ENCODE measurements around the gene KDM4C.
A peak's percentile ranks its signal among the peaks of the same experiment; 100 is the strongest.
"Not testable (repeated sequence)": the region's sequence is repeated elsewhere in the genome, so short reads cannot be mapped to it uniquely, and the experiment has no call there.

The KDM4C gene

GRCh38 chr9:6780690-6781089 is 22.9 kb downstream of the KDM4C start:
- Mint-ChIP-seq H3K27ac (no peak overlapping the region), H3K4me3 (no peak overlapping the region)

GRCh38 chr9:6781476-6781875 is 23.7 kb downstream of the KDM4C start:
- Mint-ChIP-seq H3K36me3 (no peaks in the 10 kb centered on the region), H3K27ac (no peak overlapping the region), H3K4me1 (ENCODE audit: low read depth) (peaks cover 83% of the 10 kb centered on the region), H3K27me3 (no peaks in the 10 kb centered on the region), H3K9me3 (ENCODE audit: low read depth) (no peaks in the 10 kb centered on the region), H3K4me3 (no peak overlapping the region)

More at GRCh38 chr9:6780690-6781089, 22.9 kb downstream of the KDM4C start:
- H3K9me3 Mint-ChIP-seq (ENCODE audit: low read depth): no peaks in the 10 kb centered on the region
- no peaks in the 10 kb centered on the region for H3K36me3 Mint-ChIP-seq
- H3K4me1 Mint-ChIP-seq (ENCODE audit: low read depth): peaks cover 83% of the 10 kb centered on the region
- no peaks in the 10 kb centered on the region for H3K27me3 Mint-ChIP-seq

- H3K36me3 Mint-ChIP-seq: no peaks in the 10 kb centered on the region
- H3K27ac Mint-ChIP-seq: no peak overlapping the region
- peaks cover 79% of the 10 kb centered on the region for H3K4me1 Mint-ChIP-seq (ENCODE audit: low read depth)
- H3K4me3 Mint-ChIP-seq: peak overlapping the region; percentile 11
- no peaks in the 10 kb centered on the region for H3K9me3 Mint-ChIP-seq (ENCODE audit: low read depth)
- H3K27me3 Mint-ChIP-seq: no peaks in the 10 kb centered on the region
Measured at GRCh38 chr9:6782345-6782744, 24.6 kb downstream of the KDM4C start.

- Mint-ChIP-seq H3K9me3 (ENCODE audit: low read depth) (no peaks in the 10 kb centered on the region), H3K27ac (peak overlapping the region; percentile 72), H3K27me3 (no peaks in the 10 kb centered on the region), H3K4me1 (ENCODE audit: low read depth) (peaks cover 80% of the 10 kb centered on the region), H3K4me3 (peak overlapping the region; percentile 11), H3K36me3 (no peaks in the 10 kb centered on the region)
Measured at GRCh38 chr9:6782981-6783380, 25.2 kb downstream of the KDM4C start.

GRCh38 chr9:6783753-6784152 is 26.0 kb downstream of the KDM4C start:
- Mint-ChIP-seq H3K4me3 (peak overlapping the region; percentile 57), H3K36me3 (no peaks in the 10 kb centered on the region), H3K27me3 (no peaks in the 10 kb centered on the region), H3K4me1 (ENCODE audit: low read depth) (peaks cover 86% of the 10 kb centered on the region), H3K9me3 (ENCODE audit: low read depth) (no peaks in the 10 kb centered on the region), H3K27ac (peak overlapping the region; percentile 72)

GRCh38 chr9:6785682-6786081 is 27.9 kb downstream of the KDM4C start:
- Mint-ChIP-seq H3K27me3 (no peaks in the 10 kb centered on the region), H3K4me1 (ENCODE audit: low read depth) (peaks cover 75% of the 10 kb centered on the region)

GRCh38 chr9:6787793-6788161 is 30.0 kb downstream of the KDM4C start:
- no peaks in the 10 kb centered on the region for H3K36me3 Mint-ChIP-seq
- no peak overlapping the region for H3K4me3 Mint-ChIP-seq
- H3K27me3 Mint-ChIP-seq: no peaks in the 10 kb centered on the region
- H3K27ac Mint-ChIP-seq: no peak overlapping the region
- peaks cover 61% of the 10 kb centered on the region for H3K4me1 Mint-ChIP-seq (ENCODE audit: low read depth)
- H3K9me3 Mint-ChIP-seq (ENCODE audit: low read depth): no peaks in the 10 kb centered on the region

More at GRCh38 chr9:6785682-6786081, 27.9 kb downstream of the KDM4C start:
- Mint-ChIP-seq H3K9me3 (ENCODE audit: low read depth) (no peaks in the 10 kb centered on the region), H3K4me3 (no peak overlapping the region), H3K27ac (no peak overlapping the region), H3K36me3 (no peaks in the 10 kb centered on the region)

GRCh38 chr9:6788162-6789016 is 30.6 kb downstream of the KDM4C start:
- H3K27me3 Mint-ChIP-seq: no peaks in the 10 kb centered on the region
- H3K9me3 Mint-ChIP-seq (ENCODE audit: low read depth): no peaks in the 10 kb centered on the region
- no peaks in the 10 kb centered on the region for H3K36me3 Mint-ChIP-seq
- peak overlapping the region; percentile 22 for H3K27ac Mint-ChIP-seq
- H3K4me1 Mint-ChIP-seq (ENCODE audit: low read depth): peaks cover 55% of the 10 kb centered on the region
- no peak overlapping the region for H3K4me3 Mint-ChIP-seq

GRCh38 chr9:6789017-6789338 is 31.2 kb downstream of the KDM4C start:
- H3K4me3 Mint-ChIP-seq; H3K36me3 Mint-ChIP-seq; H3K27ac Mint-ChIP-seq; H3K27me3 Mint-ChIP-seq; H3K9me3 Mint-ChIP-seq (ENCODE audit: low read depth): not testable (repeated sequence)
- H3K4me1 Mint-ChIP-seq (ENCODE audit: low read depth): peaks cover 49% of the 10 kb centered on the region

- H3K4me1 Mint-ChIP-seq (ENCODE audit: low read depth): peaks cover 32% of the 10 kb centered on the region
- H3K9me3 Mint-ChIP-seq (ENCODE audit: low read depth): no peaks in the 10 kb centered on the region
- no peak overlapping the region for H3K4me3 Mint-ChIP-seq
- no peaks in the 10 kb centered on the region for H3K27me3 Mint-ChIP-seq
- H3K27ac Mint-ChIP-seq: peak overlapping the region; percentile 80
- peaks cover 8% of the 10 kb centered on the region for H3K36me3 Mint-ChIP-seq
Measured at GRCh38 chr9:6790866-6791265, 33.1 kb downstream of the KDM4C start.

GRCh38 chr9:6793203-6793602 is 35.4 kb downstream of the KDM4C start:
- no peak overlapping the region for H3K27ac Mint-ChIP-seq
- no peak overlapping the region for H3K4me3 Mint-ChIP-seq
- no peaks in the 10 kb centered on the region for H3K27me3 Mint-ChIP-seq
- H3K4me1 Mint-ChIP-seq (ENCODE audit: low read depth): peaks cover 15% of the 10 kb centered on the region
- peaks cover 16% of the 10 kb centered on the region for H3K36me3 Mint-ChIP-seq
- H3K9me3 Mint-ChIP-seq (ENCODE audit: low read depth): no peaks in the 10 kb centered on the region

- Mint-ChIP-seq H3K9me3 (ENCODE audit: low read depth) (no peaks in the 10 kb centered on the region), H3K4me3 (no peak overlapping the region), H3K36me3 (peaks cover 16% of the 10 kb centered on the region), H3K4me1 (ENCODE audit: low read depth) (peaks cover 6% of the 10 kb centered on the region), H3K27ac (no peak overlapping the region), H3K27me3 (no peaks in the 10 kb centered on the region)
Measured at GRCh38 chr9:6794936-6795335, 37.2 kb downstream of the KDM4C start.

GRCh38 chr9:6802926-6803325 is 45.2 kb downstream of the KDM4C start:
- no peaks in the 10 kb centered on the region for H3K27me3 Mint-ChIP-seq
- H3K27ac Mint-ChIP-seq: no peak overlapping the region
- H3K4me1 Mint-ChIP-seq (ENCODE audit: low read depth): no peaks in the 10 kb centered on the region
- peaks cover 6% of the 10 kb centered on the region for H3K36me3 Mint-ChIP-seq
- no peak overlapping the region for H3K4me3 Mint-ChIP-seq
- no peaks in the 10 kb centered on the region for H3K9me3 Mint-ChIP-seq (ENCODE audit: low read depth)

- no peaks in the 10 kb centered on the region for H3K9me3 Mint-ChIP-seq (ENCODE audit: low read depth)
- no peaks in the 10 kb centered on the region for H3K4me1 Mint-ChIP-seq (ENCODE audit: low read depth)
- H3K27ac Mint-ChIP-seq: no peak overlapping the region
- H3K36me3 Mint-ChIP-seq: peaks cover 6% of the 10 kb centered on the region
- no peak overlapping the region for H3K4me3 Mint-ChIP-seq
- H3K27me3 Mint-ChIP-seq: no peaks in the 10 kb centered on the region
Measured at GRCh38 chr9:6805532-6805931, 47.8 kb downstream of the KDM4C start.

GRCh38 chr9:6806318-6806717 is 48.5 kb downstream of the KDM4C start:
- not testable (repeated sequence) for H3K27me3 Mint-ChIP-seq; H3K9me3 Mint-ChIP-seq (ENCODE audit: low read depth); H3K27ac Mint-ChIP-seq

GRCh38 chr9:6807669-6808068 is 49.9 kb downstream of the KDM4C start:
- not testable (repeated sequence) for H3K36me3 Mint-ChIP-seq; H3K27me3 Mint-ChIP-seq; H3K4me1 Mint-ChIP-seq (ENCODE audit: low read depth); H3K27ac Mint-ChIP-seq; H3K9me3 Mint-ChIP-seq (ENCODE audit: low read depth); H3K4me3 Mint-ChIP-seq

More at GRCh38 chr9:6806318-6806717, 48.5 kb downstream of the KDM4C start:
- not testable (repeated sequence) for H3K4me3 Mint-ChIP-seq; H3K4me1 Mint-ChIP-seq (ENCODE audit: low read depth); H3K36me3 Mint-ChIP-seq

All from activated naive CD8-positive, alpha-beta T cell (primary cell).